HCT116 (cell line): Measurements from ENCODE around the gene CUL4A. TPM values are rescaled to one million over a fixed set of nuclear protein-coding genes. Genes with fewer than 3 reads are reported as not detected.

ENCODE experiments used
- ATAC-seq: fragments of 200-7000 bp; cut with Tn5 transposase; 2 replicates; pipeline ENCODE4 v1.9.1; 2020; ENCODE audit warnings: mild to moderate bottlenecking, moderate library complexity
- BruUV-seq: library from RNA; stranded (reverse); fragments of 400-500 nt; replicated peaks from 2 replicates; lab custom pipeline; 2021; lab: Mats Ljungman, UMichigan
- CTCF ChIA-PET: fragments of 300-600 bp; sonication (Branson Sonifier 250); formaldehyde crosslinking; loops from one replicate; lab custom pipeline; 2021; ENCODE audit warnings: antibody characterized with exemption; lab: Charles Lee
- POLR2A ChIA-PET: fragments of 300-600, 350-600 bp; sonication (Branson Sonifier 250); formaldehyde crosslinking; loops from one replicate; lab custom pipeline; 2021; ENCODE audit warnings: antibody characterized with exemption; lab: Charles Lee
- RAD21 ChIA-PET, 2 experiments: fragments of 300-600 bp; sonication (Branson Sonifier 250); formaldehyde crosslinking; loops; one replicate each; lab custom pipeline; 2023; ENCODE audit warnings: low total read pairs in 2 of 2; ENCODE audit not compliant: uncharacterized antibody in 2 of 2, unreplicated experiment in 2 of 2, low non-redundant PET in 1 of 2; lab: Charles Lee
- DNase-seq: peaks from one replicate; pipeline ENCODE4 v3.0.0-alpha.2; 2010; ENCODE audit warnings: low read depth, low spot score
- H2AFZ ChIP-seq: fragments of 200-600 bp; shearing (Covaris generic), sonication (generic); 2 replicates; pipeline ENCODE4 v1.6.1; 2017; ENCODE audit warnings: low read depth, mixed run types, mixed read lengths, antibody characterized with exemption, low read length; ENCODE audit not compliant: poor library complexity, severe bottlenecking
- H3K27ac ChIP-seq: 2 replicates; pipeline ENCODE4 v1.5.1; 2012; ENCODE audit warnings: low read depth, low read length
- H3K27me3 ChIP-seq: fragments of 200-600 bp; sonication (generic); 2 replicates; pipeline ENCODE4 v1.6.1; 2016; ENCODE audit warnings: mixed run types, low read length, mixed read lengths; ENCODE audit not compliant: insufficient read depth
- H3K36me3 ChIP-seq, 2 experiments: fragments of 200-500 bp in 1 of 2; fragments of 200-600 bp in 1 of 2; sonication (Bioruptor generic) in 1 of 2; sonication (generic) in 1 of 2; 2 replicates each; pipeline versions ENCODE4 v1.5.1 to v1.6.1; 2014 to 2016; ENCODE audit warnings: low read length in 2 of 2, inconsistent platforms in 1 of 2, mixed read lengths in 1 of 2, mixed run types in 1 of 2; ENCODE audit not compliant: insufficient read depth in 2 of 2, control insufficient read depth in 1 of 2
- H3K4me1 ChIP-seq, 2 experiments: fragments of 200-600 bp in 1 of 2; sonication (generic) in 1 of 2; 2 replicates each; pipeline versions ENCODE4 v1.5.1 to v1.6.1; 2012 to 2017; ENCODE audit warnings: low read length in 2 of 2, inconsistent platforms in 1 of 2, mild to moderate bottlenecking in 1 of 2, mixed read lengths in 1 of 2, mixed run types in 1 of 2, moderate library complexity in 1 of 2; ENCODE audit not compliant: insufficient read depth in 2 of 2, control insufficient read depth in 1 of 2
- H3K4me2 ChIP-seq: fragments of 200-600 bp; sonication (generic); 2 replicates; pipeline ENCODE4 v1.6.1; 2017; ENCODE audit warnings: mixed run types, low read length, mixed read lengths
- H3K4me3 ChIP-seq, 2 experiments: fragments of 200-600 bp in 1 of 2; sonication (generic) in 1 of 2; replicated peaks in 1 of 2; 2 replicates each; pipeline ENCODE4 v1.5.1; 2011 to 2016; ENCODE audit warnings: low read length in 2 of 2, control low read depth in 1 of 2, low read depth in 1 of 2, mild to moderate bottlenecking in 1 of 2, mixed read lengths in 1 of 2, mixed run types in 1 of 2
- H3K79me2 ChIP-seq: fragments of 200-600 bp; sonication (generic); 2 replicates; pipeline ENCODE4 v1.6.1; 2017; ENCODE audit warnings: mild to moderate bottlenecking, mixed run types, low read length, moderate library complexity, mixed read lengths; ENCODE audit not compliant: insufficient read depth
- H3K9ac ChIP-seq: fragments of 200-600 bp; sonication (generic); 2 replicates; pipeline ENCODE4 v1.6.1; 2016; ENCODE audit warnings: low read length, mixed read lengths
- H3K9me2 ChIP-seq: fragments of 200-600 bp; sonication (generic), shearing (Covaris generic); 2 replicates; pipeline ENCODE4 v1.6.1; 2017; ENCODE audit warnings: mixed run types, mild to moderate bottlenecking, moderate library complexity; ENCODE audit not compliant: insufficient read depth
- H3K9me3 ChIP-seq, 2 experiments: fragments of 200-500 bp in 1 of 2; fragments of 200-600 bp in 1 of 2; sonication (Bioruptor generic) in 1 of 2; sonication (generic) in 1 of 2; 2 replicates each; pipeline ENCODE4 v1.6.1; 2014 to 2017; ENCODE audit warnings: low read length in 2 of 2, mixed read lengths in 2 of 2, inconsistent platforms in 1 of 2, low read depth in 1 of 2, mild to moderate bottlenecking in 1 of 2, mixed run types in 1 of 2, moderate library complexity in 1 of 2; ENCODE audit not compliant: control insufficient read depth in 1 of 2, insufficient read depth in 1 of 2
- H4K20me1 ChIP-seq: fragments of 200-600 bp; sonication (generic), shearing (Covaris generic); 2 replicates; pipeline ENCODE4 v1.6.1; 2017; ENCODE audit warnings: mixed run types, mild to moderate bottlenecking, moderate library complexity; ENCODE audit not compliant: insufficient read depth
- ATF3 ChIP-seq: IDR thresholded peaks from 2 replicates; pipeline ENCODE4 v1.6.1; 2012
- CBX3 ChIP-seq: IDR thresholded peaks from 2 replicates; pipeline ENCODE4 v1.6.1; 2012; ENCODE audit warnings: low read depth
- CTCF ChIP-seq, 3 experiments: fragments of 200-600 bp in 1 of 3; sonication (generic) in 1 of 3; IDR thresholded peaks in 2 of 3; conservative IDR thresholded peaks in 1 of 3; 2 replicates each; pipeline ENCODE4 v1.5.1; 2012 to 2017; ENCODE audit warnings: low read depth in 2 of 3, low read length in 2 of 3, antibody characterized with exemption in 1 of 3, borderline replicate concordance in 1 of 3, control low read depth in 1 of 3, mild to moderate bottlenecking in 1 of 3, mixed read lengths in 1 of 3, mixed run types in 1 of 3, moderate library complexity in 1 of 3; ENCODE audit not compliant: insufficient read depth in 1 of 3
- EGR1 ChIP-seq: IDR thresholded peaks from 2 replicates; pipeline ENCODE4 v1.6.1; 2012; ENCODE audit warnings: low read depth
- ELF1 ChIP-seq: IDR thresholded peaks from 2 replicates; pipeline ENCODE4 v1.6.1; 2012; ENCODE audit warnings: low read depth, borderline replicate concordance
- EZH2 ChIP-seq: fragments of 200-600 bp; sonication (generic); IDR thresholded peaks from 2 replicates; pipeline ENCODE4 v1.6.1; 2017; ENCODE audit warnings: antibody characterized with exemption, mixed run types
- EZH2phosphoT487 ChIP-seq: fragments of 200-600 bp; IDR thresholded peaks from 2 replicates; pipeline ENCODE4 v1.6.1; 2018; ENCODE audit warnings: antibody characterized with exemption, borderline replicate concordance
- FOSL1 ChIP-seq: IDR thresholded peaks from 2 replicates; pipeline ENCODE4 v1.6.1; 2012; ENCODE audit warnings: low read depth
- MAX ChIP-seq: IDR thresholded peaks from 2 replicates; pipeline ENCODE4 v1.6.1; 2012
- POLR2A ChIP-seq: IDR thresholded peaks from 2 replicates; pipeline ENCODE4 v1.7.0; 2011; ENCODE audit warnings: borderline replicate concordance; ENCODE audit not compliant: insufficient read depth, insufficient read length; ENCODE audit errors: extremely low read depth
- POLR2AphosphoS5 ChIP-seq: IDR thresholded peaks from 2 replicates; pipeline ENCODE4 v1.6.1; 2011; ENCODE audit warnings: mild to moderate bottlenecking, low read depth, low read length, moderate library complexity
- RAD21 ChIP-seq: IDR thresholded peaks from 2 replicates; pipeline ENCODE4 v1.6.1; 2012; ENCODE audit warnings: low read depth, mild to moderate bottlenecking
- REST ChIP-seq: IDR thresholded peaks from 2 replicates; pipeline ENCODE4 v1.6.1; 2012; ENCODE audit warnings: low read depth
- SIN3A ChIP-seq: IDR thresholded peaks from 2 replicates; pipeline ENCODE4 v1.6.1; 2012; ENCODE audit warnings: low read depth
- SP1 ChIP-seq: IDR thresholded peaks from 2 replicates; pipeline ENCODE4 v1.6.1; 2012; ENCODE audit warnings: low read depth
- SRF ChIP-seq: IDR thresholded peaks from 2 replicates; pipeline ENCODE4 v1.6.1; 2012; ENCODE audit warnings: low read depth
- ZBTB33 ChIP-seq: IDR thresholded peaks from 2 replicates; pipeline ENCODE4 v1.6.1; 2011; ENCODE audit warnings: mild to moderate bottlenecking, low read length, moderate library complexity; ENCODE audit not compliant: insufficient replicate concordance; ENCODE audit errors: extremely low read depth
- ZNF274 ChIP-seq: fragments of 200-500 bp; sonication (Bioruptor generic); IDR thresholded peaks from 2 replicates; pipeline ENCODE4 v1.6.1; 2014; ENCODE audit warnings: mild to moderate bottlenecking, low read depth, low read length, inconsistent platforms
- intact Hi-C: fragments of 100-400 bp; cut with micrococcal nuclease; formaldehyde crosslinking; loops from 2 replicates; pipeline ENCODE4 v1.10.0; 2022
- total RNA-seq: library from RNA; stranded (reverse); gene quantifications from one replicate; pipeline ENCODE4 v1.2.1, GENCODE V29; 2021; ENCODE audit not compliant: unreplicated experiment

The CUL4A gene
- total RNA-seq, 1 experiment from 2014 or later: 76.5 TPM

- Histone ChIP-seq H4K20me1 (peaks cover 4% of the 10 kb centered on the region; the same call in 1 of the 2 replicates), H3K79me2 (peaks cover 50% of the 10 kb centered on the region), H3K4me1 (no peaks in the 10 kb centered on the region), H3K9me2 (no peaks in the 10 kb centered on the region), H3K36me3 (peaks cover 23 to 35% of the 10 kb centered on the region in 2 experiments; a peak in 3 of 4 replicates), H3K4me2 (no peak overlapping the region), H3K4me3 (no peak overlapping the region), H3K27me3 (no peaks in the 10 kb centered on the region), H3K27ac (no peak overlapping the region), H3K9me3 (no peaks in the 10 kb centered on the region), H2AFZ (no peak overlapping the region), H3K9ac (no peak overlapping the region)
- BruUV-seq: no TSS peak
- ChIA-PET RAD21 (no interaction called here), POLR2A (no interaction called here), CTCF (no interaction called here)
- intact Hi-C loops: no loop called here
- DNase-seq: no peak
- no peak for ATAC-seq
- no peak for TF ChIP-seq SP1
- TF ChIP-seq EZH2: no peak
- no peak for TF ChIP-seq SRF
- no peak for TF ChIP-seq ZBTB33
- TF ChIP-seq ZNF274: no peak
- no peak for TF ChIP-seq MAX
- no peak for TF ChIP-seq POLR2A
- TF ChIP-seq CTCF (IDR thresholded peaks at IDR 0.05 in 2 of 3, conservative IDR thresholded peaks at IDR 0.05 in 1 of 3; ENCODE audit: borderline replicate concordance in 1 of 3, insufficient read depth in 1 of 3, low read depth in 2 of 3, low read length in 2 of 3): no peak
- TF ChIP-seq EGR1: no peak
- TF ChIP-seq POLR2AphosphoS5: no peak
- no peak for TF ChIP-seq ATF3
- TF ChIP-seq REST: no peak
- no peak for TF ChIP-seq RAD21
- TF ChIP-seq FOSL1: no peak
- no peak for TF ChIP-seq EZH2phosphoT487
- TF ChIP-seq SIN3A: no peak
- TF ChIP-seq ELF1: no peak
- TF ChIP-seq CBX3: no peak
Measured at GRCh38 chr13:113229791-113230190, 20.4 kb downstream of the CUL4A start.
